ENCODE data around the gene LIN28A.
A peak's percentile ranks its signal among the peaks of the same experiment; 100 is the strongest.

The LIN28A gene

DNA sequence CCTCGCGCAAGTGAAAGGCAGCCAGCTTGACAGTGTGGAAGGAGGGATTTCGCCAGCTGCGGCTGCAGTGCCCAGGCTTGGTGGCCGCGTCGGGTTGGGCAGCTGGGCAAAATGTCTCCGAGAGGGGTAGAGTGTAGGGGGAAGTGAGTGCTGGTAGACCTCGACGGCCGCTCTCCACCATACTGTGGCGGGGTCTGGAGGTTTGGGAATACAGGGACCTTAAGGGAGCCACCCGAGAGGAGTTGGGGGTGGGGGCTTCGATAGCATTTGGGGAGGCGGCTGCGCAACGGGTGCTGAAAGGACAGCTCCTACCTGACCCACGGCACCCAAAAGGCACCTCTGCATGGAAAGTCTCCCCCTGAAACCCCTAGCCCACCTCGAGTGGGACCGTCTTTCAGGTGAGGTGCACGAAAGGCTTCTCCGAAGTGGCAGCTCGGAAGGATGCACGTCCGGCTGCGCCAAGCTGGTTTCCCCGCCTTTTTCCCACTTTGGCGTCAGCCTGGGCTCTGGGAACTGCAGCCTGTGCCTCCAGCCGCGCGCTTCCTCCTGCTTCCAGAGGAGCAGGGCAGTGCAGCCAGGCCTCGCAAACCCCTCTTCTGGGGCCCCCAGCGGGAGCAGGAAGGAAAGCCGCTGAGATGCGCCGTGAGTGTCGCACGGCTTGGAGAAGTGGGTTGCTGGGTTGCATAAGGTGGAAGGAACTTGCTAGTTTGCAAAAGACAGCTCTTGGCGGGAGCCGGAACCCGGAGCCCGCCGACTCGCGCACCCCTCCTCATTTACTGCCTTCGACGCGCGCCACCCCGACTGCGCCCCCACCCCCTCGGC is 61.1 kb downstream of the LIN28A start:
- TF ChIP-seq POLR2AphosphoS5 (IDR thresholded peaks at IDR 0.05; ENCODE audit: low read depth) (peak; percentile 63; the same call in 1 of the 2 replicates), GABPA (IDR thresholded peaks at IDR 0.05; ENCODE audit: low read depth) (no peak), SPI1 (IDR thresholded peaks at IDR 0.05; ENCODE audit: borderline replicate concordance, low read depth) (peak; percentile 69)
- TF ChIP-seq, protein P1, sequence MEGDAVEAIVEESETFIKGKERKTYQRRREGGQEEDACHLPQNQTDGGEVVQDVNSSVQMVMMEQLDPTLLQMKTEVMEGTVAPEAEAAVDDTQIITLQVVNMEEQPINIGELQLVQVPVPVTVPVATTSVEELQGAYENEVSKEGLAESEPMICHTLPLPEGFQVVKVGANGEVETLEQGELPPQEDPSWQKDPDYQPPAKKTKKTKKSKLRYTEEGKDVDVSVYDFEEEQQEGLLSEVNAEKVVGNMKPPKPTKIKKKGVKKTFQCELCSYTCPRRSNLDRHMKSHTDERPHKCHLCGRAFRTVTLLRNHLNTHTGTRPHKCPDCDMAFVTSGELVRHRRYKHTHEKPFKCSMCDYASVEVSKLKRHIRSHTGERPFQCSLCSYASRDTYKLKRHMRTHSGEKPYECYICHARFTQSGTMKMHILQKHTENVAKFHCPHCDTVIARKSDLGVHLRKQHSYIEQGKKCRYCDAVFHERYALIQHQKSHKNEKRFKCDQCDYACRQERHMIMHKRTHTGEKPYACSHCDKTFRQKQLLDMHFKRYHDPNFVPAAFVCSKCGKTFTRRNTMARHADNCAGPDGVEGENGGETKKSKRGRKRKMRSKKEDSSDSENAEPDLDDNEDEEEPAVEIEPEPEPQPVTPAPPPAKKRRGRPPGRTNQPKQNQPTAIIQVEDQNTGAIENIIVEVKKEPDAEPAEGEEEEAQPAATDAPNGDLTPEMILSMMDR (IDR thresholded peaks at IDR 0.05; ENCODE audit: insufficient read depth, low read length): no peak
- TF ChIP-seq, protein P2, sequence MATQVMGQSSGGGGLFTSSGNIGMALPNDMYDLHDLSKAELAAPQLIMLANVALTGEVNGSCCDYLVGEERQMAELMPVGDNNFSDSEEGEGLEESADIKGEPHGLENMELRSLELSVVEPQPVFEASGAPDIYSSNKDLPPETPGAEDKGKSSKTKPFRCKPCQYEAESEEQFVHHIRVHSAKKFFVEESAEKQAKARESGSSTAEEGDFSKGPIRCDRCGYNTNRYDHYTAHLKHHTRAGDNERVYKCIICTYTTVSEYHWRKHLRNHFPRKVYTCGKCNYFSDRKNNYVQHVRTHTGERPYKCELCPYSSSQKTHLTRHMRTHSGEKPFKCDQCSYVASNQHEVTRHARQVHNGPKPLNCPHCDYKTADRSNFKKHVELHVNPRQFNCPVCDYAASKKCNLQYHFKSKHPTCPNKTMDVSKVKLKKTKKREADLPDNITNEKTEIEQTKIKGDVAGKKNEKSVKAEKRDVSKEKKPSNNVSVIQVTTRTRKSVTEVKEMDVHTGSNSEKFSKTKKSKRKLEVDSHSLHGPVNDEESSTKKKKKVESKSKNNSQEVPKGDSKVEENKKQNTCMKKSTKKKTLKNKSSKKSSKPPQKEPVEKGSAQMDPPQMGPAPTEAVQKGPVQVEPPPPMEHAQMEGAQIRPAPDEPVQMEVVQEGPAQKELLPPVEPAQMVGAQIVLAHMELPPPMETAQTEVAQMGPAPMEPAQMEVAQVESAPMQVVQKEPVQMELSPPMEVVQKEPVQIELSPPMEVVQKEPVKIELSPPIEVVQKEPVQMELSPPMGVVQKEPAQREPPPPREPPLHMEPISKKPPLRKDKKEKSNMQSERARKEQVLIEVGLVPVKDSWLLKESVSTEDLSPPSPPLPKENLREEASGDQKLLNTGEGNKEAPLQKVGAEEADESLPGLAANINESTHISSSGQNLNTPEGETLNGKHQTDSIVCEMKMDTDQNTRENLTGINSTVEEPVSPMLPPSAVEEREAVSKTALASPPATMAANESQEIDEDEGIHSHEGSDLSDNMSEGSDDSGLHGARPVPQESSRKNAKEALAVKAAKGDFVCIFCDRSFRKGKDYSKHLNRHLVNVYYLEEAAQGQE (IDR thresholded peaks at IDR 0.05; ENCODE audit: insufficient replicate concordance, low read depth): peak; percentile 91
- peak; percentile 94 to 97 for DNase-seq (ENCODE audit: low read depth in 1 of 2, low spot score in 1 of 2)
- Histone ChIP-seq H3K27me3 (ENCODE audit: insufficient read depth, poor library complexity, severe bottlenecking) (no peaks in the 10 kb centered on the region), H3K4me3 (replicated peaks; ENCODE audit: insufficient read depth, low read length) (peak overlapping the region; percentile 82), H3K27ac (replicated peaks) (peak overlapping the region; percentile 99)

DNA sequence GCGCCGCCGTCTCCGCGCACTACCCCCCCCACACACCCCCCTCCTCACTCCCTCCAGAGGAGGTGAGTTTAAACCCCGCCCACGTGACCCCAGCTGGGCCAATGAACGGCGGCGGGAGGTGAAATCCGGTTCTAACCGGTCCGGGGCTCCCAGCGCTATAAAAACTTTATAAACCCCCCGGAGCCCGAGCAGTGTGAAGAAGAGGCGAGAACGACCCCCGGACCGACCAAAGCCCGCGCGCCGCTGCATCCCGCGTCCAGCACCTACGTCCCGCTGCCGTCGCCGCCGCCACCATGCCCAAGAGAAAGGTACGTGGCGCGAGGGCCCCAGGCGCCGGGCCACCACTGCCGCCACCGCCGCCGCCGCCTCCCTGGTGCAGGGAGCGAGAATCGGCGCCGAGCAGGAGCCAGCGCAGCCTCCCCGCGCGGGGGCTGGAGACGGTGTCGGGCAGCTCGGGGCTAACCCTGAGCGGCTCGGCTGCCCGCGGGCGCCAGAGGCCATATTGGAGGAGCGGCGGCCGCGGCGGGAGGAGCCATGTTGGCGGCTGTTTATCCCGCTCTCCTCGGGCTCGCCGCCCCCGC is 61.8 kb downstream of the LIN28A start, which contains the start of gene HMGN2:
Gene HMGN2 (plus strand): TSS at position 121 of the 581 bp plus-strand sequence. CDS start 173 bp downstream, at position 294.
- TF ChIP-seq POLR2AphosphoS5 (IDR thresholded peaks at IDR 0.05; ENCODE audit: low read depth) (peak; percentile 76), SPI1 (IDR thresholded peaks at IDR 0.05; ENCODE audit: borderline replicate concordance, low read depth) (no peak)
- TF ChIP-seq, protein P2 (IDR thresholded peaks at IDR 0.05; ENCODE audit: insufficient replicate concordance, low read depth): peak; percentile 44
- peak in 1 of 2 experiments; percentile 97 for DNase-seq (ENCODE audit: low read depth in 1 of 2, low spot score in 1 of 2)
- Histone ChIP-seq H3K27me3 (ENCODE audit: insufficient read depth, poor library complexity, severe bottlenecking) (no peaks in the 10 kb centered on the region), H3K27ac (replicated peaks) (peak within 1 kb of the TSS; percentile 99), H3K4me3 (replicated peaks; ENCODE audit: insufficient read depth, low read length) (peak within 1 kb of the TSS; percentile 82)

DNA sequence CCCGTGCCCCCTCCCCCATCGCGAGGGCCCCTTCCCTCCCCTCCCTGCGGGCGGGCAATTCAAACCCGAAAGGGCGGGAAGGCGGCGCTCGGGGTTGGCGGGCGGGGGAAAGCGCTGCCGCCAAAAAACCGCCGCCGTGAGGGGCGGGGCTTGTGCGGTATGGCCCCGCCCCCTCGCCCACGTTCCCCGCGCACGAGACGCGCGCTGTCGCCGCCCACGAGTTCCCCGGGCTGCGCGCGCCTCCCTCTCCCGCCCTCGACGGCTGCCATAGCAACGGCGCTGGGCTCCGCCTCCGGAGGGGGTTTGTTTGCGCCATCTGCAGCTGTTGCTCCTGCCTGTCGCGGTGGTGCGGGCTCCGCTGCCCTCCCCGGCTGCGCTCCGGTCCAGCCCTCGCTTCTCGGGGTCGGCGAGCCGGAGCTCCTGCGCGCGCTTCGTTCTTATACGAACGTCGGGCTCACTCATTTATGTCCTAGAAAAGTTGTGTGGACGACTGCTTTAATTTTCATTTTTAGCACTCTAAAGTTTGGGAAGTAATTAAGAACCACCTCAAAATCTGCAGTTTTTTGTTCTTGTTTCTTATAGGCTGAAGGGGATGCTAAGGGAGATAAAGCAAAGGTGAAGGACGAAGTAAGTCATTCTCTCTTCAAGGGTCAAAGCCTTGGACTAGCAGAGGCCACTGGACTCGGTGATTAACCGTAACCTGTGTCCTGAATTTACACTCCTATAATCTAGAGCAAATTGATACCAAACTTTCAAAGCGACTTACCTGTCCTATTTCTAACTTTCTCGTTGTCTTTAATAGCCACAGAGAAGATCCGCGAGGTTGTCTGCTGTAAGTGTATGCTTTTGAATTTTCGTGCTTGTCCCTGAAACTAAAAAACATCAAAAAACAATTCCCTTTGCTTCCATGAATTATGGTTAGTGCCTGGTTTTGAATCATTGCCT is 62.6 kb downstream of the LIN28A start:
- DNase-seq (ENCODE audit: low read depth in 1 of 2, low spot score in 1 of 2): peak; percentile 84 to 93
- peak overlapping the region; percentile 99 for H3K27ac ChIP-seq (replicated peaks)
- TF ChIP-seq, protein P2 (IDR thresholded peaks at IDR 0.05; ENCODE audit: insufficient replicate concordance, low read depth): no peak
- peak; percentile 49; the same call in 1 of the 2 replicates for TF ChIP-seq POLR2AphosphoS5 (IDR thresholded peaks at IDR 0.05; ENCODE audit: low read depth)
- peak overlapping the region; percentile 82 for H3K4me3 ChIP-seq (replicated peaks; ENCODE audit: insufficient read depth, low read length)
- H3K27me3 ChIP-seq (ENCODE audit: insufficient read depth, poor library complexity, severe bottlenecking): no peaks in the 10 kb centered on the region
